Prostate gland (tissue), 2 donors: ENCODE data around the gene PSORS1C1.

ENCODE experiments used
- POLR2A ChIP-seq: fragments of 450-650 bp; IDR thresholded peaks from one replicate; pipeline ENCODE4 v1.6.1; 2016; ENCODE audit warnings: antibody characterized with exemption, mild to moderate bottlenecking
- POLR2AphosphoS5 ChIP-seq: sonication (generic); formaldehyde crosslinking; IDR thresholded peaks from one replicate; pipeline ENCODE4 v1.6.1; 2017; ENCODE audit warnings: antibody characterized with exemption
- TF ChIP-seq, protein P1 (sequence below), 4 experiments: fragments of 200-600 bp in 2 of 4; fragments of 450-650 bp in 2 of 4; sonication (generic) in 2 of 4; IDR thresholded peaks; 1 replicate in 3 of 4; 2 replicates in 1 of 4; pipeline ENCODE4 v1.5.1; 2016 to 2019; ENCODE audit warnings: antibody characterized with exemption in 4 of 4, mild to moderate bottlenecking in 2 of 4, moderate library complexity in 2 of 4

DNA sequence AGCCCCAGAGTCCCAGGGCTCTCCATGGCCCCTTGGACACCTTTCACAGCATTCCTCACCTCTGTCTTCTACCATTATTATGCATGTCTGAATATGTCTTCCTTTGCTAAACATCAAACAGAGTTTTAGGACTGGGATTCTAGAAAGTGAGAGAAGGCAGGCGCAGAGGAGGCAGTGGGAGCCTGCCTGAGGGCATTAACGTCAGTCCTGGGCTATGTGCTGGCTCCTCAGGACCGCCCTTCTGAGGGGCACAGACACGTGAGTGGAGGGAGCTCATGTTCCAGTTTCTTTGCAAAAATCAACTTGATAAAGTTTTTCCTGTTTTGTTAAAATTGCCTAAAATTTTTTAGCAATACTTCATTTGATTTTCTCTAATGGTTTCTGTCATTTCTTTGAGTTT is 40.2 kb upstream of the PSORS1C1 start:
- TF ChIP-seq, protein P1, sequence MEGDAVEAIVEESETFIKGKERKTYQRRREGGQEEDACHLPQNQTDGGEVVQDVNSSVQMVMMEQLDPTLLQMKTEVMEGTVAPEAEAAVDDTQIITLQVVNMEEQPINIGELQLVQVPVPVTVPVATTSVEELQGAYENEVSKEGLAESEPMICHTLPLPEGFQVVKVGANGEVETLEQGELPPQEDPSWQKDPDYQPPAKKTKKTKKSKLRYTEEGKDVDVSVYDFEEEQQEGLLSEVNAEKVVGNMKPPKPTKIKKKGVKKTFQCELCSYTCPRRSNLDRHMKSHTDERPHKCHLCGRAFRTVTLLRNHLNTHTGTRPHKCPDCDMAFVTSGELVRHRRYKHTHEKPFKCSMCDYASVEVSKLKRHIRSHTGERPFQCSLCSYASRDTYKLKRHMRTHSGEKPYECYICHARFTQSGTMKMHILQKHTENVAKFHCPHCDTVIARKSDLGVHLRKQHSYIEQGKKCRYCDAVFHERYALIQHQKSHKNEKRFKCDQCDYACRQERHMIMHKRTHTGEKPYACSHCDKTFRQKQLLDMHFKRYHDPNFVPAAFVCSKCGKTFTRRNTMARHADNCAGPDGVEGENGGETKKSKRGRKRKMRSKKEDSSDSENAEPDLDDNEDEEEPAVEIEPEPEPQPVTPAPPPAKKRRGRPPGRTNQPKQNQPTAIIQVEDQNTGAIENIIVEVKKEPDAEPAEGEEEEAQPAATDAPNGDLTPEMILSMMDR (IDR thresholded peaks at IDR 0.05) = no peak
- no peak for TF ChIP-seq POLR2A
- no peak for TF ChIP-seq POLR2AphosphoS5
